Measurements from ENCODE around the gene CXorf58.

Gene CXorf58

DNA sequence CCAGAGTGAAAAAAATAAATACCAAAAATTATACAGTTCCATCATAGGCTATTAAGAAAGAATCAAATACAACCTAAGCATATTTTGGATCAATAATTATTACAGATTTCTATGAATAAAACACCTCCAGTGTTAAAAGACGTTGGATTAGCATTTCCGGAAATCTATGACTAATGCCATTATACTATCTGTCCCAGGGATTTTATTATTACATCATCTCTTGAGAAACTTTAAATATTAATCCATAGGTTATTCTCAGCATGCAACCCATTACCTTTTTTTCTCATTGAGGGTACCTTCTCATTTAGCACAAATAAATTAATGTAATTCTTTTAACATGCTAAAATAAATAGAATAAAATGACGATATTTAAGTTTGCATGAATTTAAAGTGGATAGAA lies 44.6 kb downstream of the CXorf58 start:
- H3K27ac ChIP-seq (ENCODE audit: poor library complexity, severe bottlenecking), result no peak overlapping the region
- TF ChIP-seq CTCF (IDR thresholded peaks at IDR 0.05; ENCODE audit: poor library complexity, severe bottlenecking), result no peak
- no peaks in the 10 kb centered on the region for H3K27me3 ChIP-seq (ENCODE audit: insufficient read depth, poor library complexity, severe bottlenecking)
- H3K9me3 ChIP-seq (ENCODE audit: severe bottlenecking), result no peaks in the 10 kb centered on the region
- ATAC-seq (ENCODE audit: low read depth) (no peak), DNase-seq (ENCODE audit: low spot score) (no peak)
- H3K4me1 ChIP-seq (ENCODE audit: insufficient read depth, poor library complexity, severe bottlenecking), result peaks cover 5% of the 10 kb centered on the region
- H3K36me3 ChIP-seq (ENCODE audit: low read depth), result no peaks in the 10 kb centered on the region
- no peak overlapping the region for H3K4me3 ChIP-seq (ENCODE audit: severe bottlenecking)

- H3K4me3 ChIP-seq (ENCODE audit: severe bottlenecking), result no peak overlapping the region
- H3K27ac ChIP-seq (ENCODE audit: poor library complexity, severe bottlenecking), result no peak overlapping the region
Observed at GRCh38 chrX:23952984-23953907, 45.4 kb downstream of the CXorf58 start.

DNA sequence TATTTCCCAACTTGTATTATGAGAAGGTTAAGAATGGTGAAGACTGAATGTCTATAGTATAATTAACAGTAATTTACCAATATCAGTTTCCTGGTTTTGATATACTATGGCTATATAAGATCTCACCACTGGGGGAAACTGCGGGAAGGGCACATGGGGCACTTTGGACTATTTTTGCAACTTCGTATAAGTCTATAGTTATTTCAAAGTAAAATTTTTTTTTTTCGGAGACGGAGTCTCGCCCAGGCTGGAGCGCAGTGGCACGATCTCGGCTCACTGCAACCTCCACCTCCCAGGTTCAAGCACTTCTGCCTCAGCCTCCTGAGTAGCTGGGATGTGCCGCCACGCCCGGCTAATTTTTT lies 46.1 kb downstream of the CXorf58 start:
- Histone ChIP-seq H3K27me3 (ENCODE audit: insufficient read depth, poor library complexity, severe bottlenecking) (no peaks in the 10 kb centered on the region), H3K4me1 (ENCODE audit: insufficient read depth, poor library complexity, severe bottlenecking) (peaks cover 5% of the 10 kb centered on the region), H3K27ac (ENCODE audit: poor library complexity, severe bottlenecking) (no peak overlapping the region), H3K36me3 (ENCODE audit: low read depth) (no peaks in the 10 kb centered on the region), H3K9me3 (ENCODE audit: severe bottlenecking) (no peaks in the 10 kb centered on the region), H3K4me3 (ENCODE audit: severe bottlenecking) (no peak overlapping the region)
- no peak for TF ChIP-seq CTCF (IDR thresholded peaks at IDR 0.05; ENCODE audit: poor library complexity, severe bottlenecking)
- ATAC-seq (ENCODE audit: low read depth), result no peak
- DNase-seq (ENCODE audit: low spot score), result no peak

More at GRCh38 chrX:23952984-23953907, 45.4 kb downstream of the CXorf58 start:
- TF ChIP-seq CTCF (IDR thresholded peaks at IDR 0.05; ENCODE audit: poor library complexity, severe bottlenecking), result no peak
- no peak for DNase-seq (ENCODE audit: low spot score)
- Histone ChIP-seq H3K9me3 (ENCODE audit: severe bottlenecking) (no peaks in the 10 kb centered on the region), H3K4me1 (ENCODE audit: insufficient read depth, poor library complexity, severe bottlenecking) (peaks cover 5% of the 10 kb centered on the region), H3K27me3 (ENCODE audit: insufficient read depth, poor library complexity, severe bottlenecking) (no peaks in the 10 kb centered on the region), H3K36me3 (ENCODE audit: low read depth) (no peaks in the 10 kb centered on the region)
- no peak for ATAC-seq (ENCODE audit: low read depth)

- H3K4me3 ChIP-seq (ENCODE audit: severe bottlenecking), result no peak overlapping the region
- no peaks in the 10 kb centered on the region for H3K27me3 ChIP-seq (ENCODE audit: insufficient read depth, poor library complexity, severe bottlenecking)
- H3K27ac ChIP-seq (ENCODE audit: poor library complexity, severe bottlenecking), result no peak overlapping the region
- no peak for ATAC-seq (ENCODE audit: low read depth)
- DNase-seq (ENCODE audit: low spot score), result no peak
- H3K9me3 ChIP-seq (ENCODE audit: severe bottlenecking), result no peaks in the 10 kb centered on the region
- H3K36me3 ChIP-seq (ENCODE audit: low read depth), result no peaks in the 10 kb centered on the region
- TF ChIP-seq CTCF (IDR thresholded peaks at IDR 0.05; ENCODE audit: poor library complexity, severe bottlenecking), result no peak
- peaks cover 5% of the 10 kb centered on the region for H3K4me1 ChIP-seq (ENCODE audit: insufficient read depth, poor library complexity, severe bottlenecking)
Observed at GRCh38 chrX:23954396-23954795, 46.6 kb downstream of the CXorf58 start.

DNA sequence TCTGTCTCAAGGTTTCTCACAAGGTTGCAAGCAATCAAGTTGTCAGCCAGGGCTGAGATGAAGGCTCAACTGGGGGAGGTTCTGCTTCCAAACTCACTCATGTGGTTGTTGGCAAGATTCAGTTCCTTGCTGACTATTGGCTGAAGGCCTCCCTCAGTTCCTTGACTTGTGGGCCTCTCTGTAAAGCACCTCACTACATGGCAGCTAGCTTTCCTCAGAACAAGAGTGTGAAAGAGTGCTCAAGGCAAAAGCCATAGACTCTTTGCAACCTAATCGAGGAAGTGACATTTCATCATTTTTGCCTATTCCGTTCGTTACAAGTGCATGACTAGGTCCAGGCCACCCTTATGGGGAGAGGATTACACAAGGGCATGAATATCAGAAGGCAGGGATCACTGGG lies 52.0 kb downstream of the CXorf58 start:
- Histone ChIP-seq H3K4me3 (ENCODE audit: severe bottlenecking) (no peak overlapping the region), H3K27ac (ENCODE audit: poor library complexity, severe bottlenecking) (no peak overlapping the region), H3K36me3 (ENCODE audit: low read depth) (no peaks in the 10 kb centered on the region), H3K9me3 (ENCODE audit: severe bottlenecking) (no peaks in the 10 kb centered on the region), H3K27me3 (ENCODE audit: insufficient read depth, poor library complexity, severe bottlenecking) (no peaks in the 10 kb centered on the region), H3K4me1 (ENCODE audit: insufficient read depth, poor library complexity, severe bottlenecking) (no peaks in the 10 kb centered on the region)
- ATAC-seq (ENCODE audit: low read depth) (no peak), DNase-seq (ENCODE audit: low spot score) (no peak)
- TF ChIP-seq CTCF (IDR thresholded peaks at IDR 0.05; ENCODE audit: poor library complexity, severe bottlenecking), result no peak

Measured in RWPE2 (cell line).